Brain pericyte (primary cell): Measurements from ENCODE around the gene R3HDM1.
A peak's percentile ranks its signal among the peaks of the same experiment; 100 is the strongest.
"Not testable (repeated sequence)": the region's sequence is repeated elsewhere in the genome, so short reads cannot be mapped to it uniquely, and the experiment has no call there.

Experiments used
- DNase-seq: peaks from one replicate; pipeline ENCODE4 v3.0.0-alpha.2; 2012; ENCODE audit warnings: low read depth, low spot score

R3HDM1 gene

GRCh38 chr2:135531231-135532197 is at the start of gene R3HDM1:
TSS of gene R3HDM1 (plus strand) at chr2:135531484. CDS start at chr2:135604846, 73,362 bp downstream.
- DNase-seq = peak; percentile 99

GRCh38 chr2:135485441-135485840 is 45.8 kb upstream of the R3HDM1 start:
- DNase-seq = no peak

- DNase-seq = no peak
Observed at GRCh38 chr2:135490376-135490775, 40.9 kb upstream of the R3HDM1 start.

GRCh38 chr2:135494503-135494902 is 36.8 kb upstream of the R3HDM1 start:
- peak; percentile 33 for DNase-seq

GRCh38 chr2:135494917-135495316 is 36.4 kb upstream of the R3HDM1 start:
- no peak for DNase-seq

GRCh38 chr2:135498588-135498987 is 32.7 kb upstream of the R3HDM1 start:
- not testable (repeated sequence) for DNase-seq

- DNase-seq = no peak
Observed at GRCh38 chr2:135504811-135505210, 26.5 kb upstream of the R3HDM1 start.

- DNase-seq = no peak
Observed at GRCh38 chr2:135510577-135510976, 20.7 kb upstream of the R3HDM1 start.

GRCh38 chr2:135512099-135512498 is 19.2 kb upstream of the R3HDM1 start:
- no peak for DNase-seq

- DNase-seq = no peak
Observed at GRCh38 chr2:135525786-135526185, 5.5 kb upstream of the R3HDM1 start.

GRCh38 chr2:135528006-135528405 is 3.3 kb upstream of the R3HDM1 start:
- DNase-seq = no peak

- DNase-seq = peak; percentile 94
Observed at GRCh38 chr2:135530313-135531230, 712 bp upstream of the R3HDM1 start, which contains the start of gene ZRANB3. TSS of gene ZRANB3 (minus strand) at chr2:135531218.

GRCh38 chr2:135532581-135532980 is 1.3 kb downstream of the R3HDM1 start:
- DNase-seq = no peak

- not testable (repeated sequence) for DNase-seq
Observed at GRCh38 chr2:135533545-135533944, 2.3 kb downstream of the R3HDM1 start.

- no peak for DNase-seq
Observed at GRCh38 chr2:135546436-135546835, 15.2 kb downstream of the R3HDM1 start.

GRCh38 chr2:135547311-135547710 is 16.0 kb downstream of the R3HDM1 start:
- DNase-seq = no peak

GRCh38 chr2:135551356-135551755 is 20.1 kb downstream of the R3HDM1 start:
- no peak for DNase-seq

- DNase-seq = no peak
Observed at GRCh38 chr2:135552887-135553286, 21.6 kb downstream of the R3HDM1 start.

GRCh38 chr2:135555311-135555710 is 24.0 kb downstream of the R3HDM1 start:
- DNase-seq = no peak

- DNase-seq = no peak
Observed at GRCh38 chr2:135557530-135557929, 26.2 kb downstream of the R3HDM1 start.

- DNase-seq = no peak
Observed at GRCh38 chr2:135561925-135562324, 30.6 kb downstream of the R3HDM1 start.

GRCh38 chr2:135563793-135564192 is 32.5 kb downstream of the R3HDM1 start:
- no peak for DNase-seq
